HL-60 (cell line): Measurements from ENCODE around the gene SERPINA5.

Source experiments
- CTCF ChIP-seq: IDR thresholded peaks from one replicate; pipeline ENCODE4 v1.5.1; 2011; ENCODE audit warnings: low read length, control low read depth, inconsistent platforms; ENCODE audit not compliant: insufficient read depth
- GABPA ChIP-seq: IDR thresholded peaks from 2 replicates; pipeline ENCODE4 v1.6.1; 2012; ENCODE audit warnings: low read depth
- POLR2AphosphoS5 ChIP-seq: IDR thresholded peaks from 2 replicates; pipeline ENCODE4 v1.6.1; 2012; ENCODE audit warnings: low read depth
- REST ChIP-seq: IDR thresholded peaks from 2 replicates; pipeline ENCODE4 v1.6.1; 2012; ENCODE audit warnings: low read depth; ENCODE audit not compliant: insufficient replicate concordance
- SPI1 ChIP-seq: IDR thresholded peaks from 2 replicates; pipeline ENCODE4 v1.6.1; 2012; ENCODE audit warnings: low read depth, mild to moderate bottlenecking, borderline replicate concordance

GRCh38 chr14:94569381-94570001 is 11.7 kb upstream of the SERPINA5 start:
- TF ChIP-seq CTCF (no peak), REST (no peak), GABPA (no peak), POLR2AphosphoS5 (no peak), SPI1 (no peak)
